Nephron progenitor cell (in vitro differentiated cells): ENCODE measurements around the gene PALM.
"Not testable (repeated sequence)": the region's sequence is repeated elsewhere in the genome, so short reads cannot be mapped to it uniquely, and the experiment has no call there.

Experiments used
- DNase-seq: peaks from one replicate; pipeline ENCODE4 v3.0.0; 2021
- H3K27ac Mint-ChIP-seq: 2 replicates; pipeline ENCODE4 v1.8.0; 2021; ENCODE audit warnings: mild to moderate bottlenecking, moderate library complexity, mixed read lengths
- H3K27me3 Mint-ChIP-seq: 2 replicates; pipeline ENCODE4 v1.8.0; 2021; ENCODE audit warnings: mild to moderate bottlenecking, low read depth, mixed read lengths; ENCODE audit not compliant: poor library complexity
- H3K36me3 Mint-ChIP-seq: 2 replicates; pipeline ENCODE4 v1.8.0; 2021; ENCODE audit warnings: low read depth, mixed read lengths
- H3K4me1 Mint-ChIP-seq: 2 replicates; pipeline ENCODE4 v1.8.0; 2021; ENCODE audit warnings: mixed read lengths
- H3K4me3 Mint-ChIP-seq: 2 replicates; pipeline ENCODE4 v1.8.0; 2021; ENCODE audit warnings: mild to moderate bottlenecking, moderate library complexity, mixed read lengths
- H3K9me3 Mint-ChIP-seq: 2 replicates; pipeline ENCODE4 v1.8.0; 2021; ENCODE audit warnings: mild to moderate bottlenecking, moderate library complexity, mixed read lengths
- CTCF ChIP-seq: fragments of 200-600 bp; sonication (generic); IDR thresholded peaks from 2 replicates; pipeline ENCODE4 v1.5.0; 2021; ENCODE audit warnings: antibody characterized with exemption

PALM gene

GRCh38 chr19:742540-743075 is 33.9 kb downstream of the PALM start:
- TF ChIP-seq CTCF, result no peak
- peaks cover 34% of the 10 kb centered on the region for H3K9me3 Mint-ChIP-seq
- H3K36me3 Mint-ChIP-seq, result peaks cover 24% of the 10 kb centered on the region
- no peak for DNase-seq
- H3K27me3 Mint-ChIP-seq, result no peaks in the 10 kb centered on the region
- no peaks in the 10 kb centered on the region for H3K4me1 Mint-ChIP-seq
- H3K4me3 Mint-ChIP-seq, result no peak overlapping the region
- H3K27ac Mint-ChIP-seq, result no peak overlapping the region

GRCh38 chr19:743168-743687 is 34.5 kb downstream of the PALM start:
- Mint-ChIP-seq H3K27ac (no peak overlapping the region), H3K36me3 (peaks cover 30% of the 10 kb centered on the region), H3K4me1 (no peaks in the 10 kb centered on the region), H3K9me3 (peaks cover 40% of the 10 kb centered on the region), H3K4me3 (no peak overlapping the region), H3K27me3 (no peaks in the 10 kb centered on the region)
- no peak for DNase-seq
- TF ChIP-seq CTCF, result no peak

- H3K27me3 Mint-ChIP-seq, H3K4me1 Mint-ChIP-seq, H3K27ac Mint-ChIP-seq, H3K4me3 Mint-ChIP-seq, DNase-seq: not testable (repeated sequence)
- Mint-ChIP-seq H3K9me3 (peaks cover 46% of the 10 kb centered on the region), H3K36me3 (peaks cover 30% of the 10 kb centered on the region)
These were observed 36.4 kb downstream of the PALM start for GRCh38 chr19:745138-745537.

- Mint-ChIP-seq H3K27ac (no peak overlapping the region), H3K4me3 (no peak overlapping the region), H3K4me1 (no peaks in the 10 kb centered on the region), H3K9me3 (peaks cover 46% of the 10 kb centered on the region), H3K36me3 (peaks cover 30% of the 10 kb centered on the region), H3K27me3 (no peaks in the 10 kb centered on the region)
- DNase-seq, result no peak
- no peak for TF ChIP-seq CTCF
These were observed 37.6 kb downstream of the PALM start for GRCh38 chr19:746208-746819.

- no peaks in the 10 kb centered on the region for H3K4me1 Mint-ChIP-seq
These were observed 38.2 kb downstream of the PALM start for GRCh38 chr19:746956-747355.

More at GRCh38 chr19:746956-747355, 38.2 kb downstream of the PALM start:
- H3K27ac Mint-ChIP-seq, result no peak overlapping the region
- no peak for TF ChIP-seq CTCF
- H3K36me3 Mint-ChIP-seq, result peaks cover 30% of the 10 kb centered on the region
- DNase-seq, result no peak
- H3K9me3 Mint-ChIP-seq, result peaks cover 46% of the 10 kb centered on the region
- H3K4me3 Mint-ChIP-seq, result no peak overlapping the region
- no peaks in the 10 kb centered on the region for H3K27me3 Mint-ChIP-seq
